IMR-90 (cell line): ENCODE measurements around the gene PRR20D. TPM values are rescaled to one million over a fixed set of nuclear protein-coding genes. Genes with fewer than 3 reads are reported as not detected.
"Not testable (repeated sequence)": the region's sequence is repeated elsewhere in the genome, so short reads cannot be mapped to it uniquely, and the experiment has no call there.

Experiments
- ATAC-seq: fragments of 200-7000 bp; cut with Tn5 transposase; 2 replicates; pipeline ENCODE4 v1.9.1; 2020; ENCODE audit warnings: low read depth, mild to moderate bottlenecking, moderate library complexity
- Bru-seq: library from RNA; stranded (reverse); fragments of 400-500 nt; gene quantifications from one replicate; lab custom pipeline; 2021; lab: Mats Ljungman, UMichigan
- BruChase-seq, 2 experiments: library from RNA; stranded (reverse); fragments of 400-500 nt; gene quantifications; one replicate each; lab custom pipeline; 2021; lab: Mats Ljungman, UMichigan
- BruUV-seq: library from RNA; stranded (reverse); fragments of 400-500 nt; replicated peaks from 2 replicates; lab custom pipeline; 2021; lab: Mats Ljungman, UMichigan
- CTCF ChIA-PET: fragments of 300-600 bp; formaldehyde crosslinking; extraction: SDS; loops from one replicate; lab custom pipeline; 2021; ENCODE audit warnings: antibody characterized with exemption; lab: Yijun Ruan, JAX
- POLR2A ChIA-PET: fragments of 300-600 bp; sonication (Branson Sonifier 250); formaldehyde crosslinking; loops from one replicate; lab custom pipeline; 2022; ENCODE audit warnings: antibody characterized with exemption; ENCODE audit not compliant: unreplicated experiment; lab: Charles Lee
- DNase-seq: peaks from one replicate; pipeline ENCODE4 v3.0.0; 2013
- H2AFZ ChIP-seq: replicated peaks from 2 replicates; pipeline ENCODE3; 2013; ENCODE audit warnings: low read length, mild to moderate bottlenecking; ENCODE audit not compliant: poor library complexity
- H2AK5ac ChIP-seq: 2 replicates; pipeline ENCODE4 v1.6.1; 2013; ENCODE audit warnings: low read depth, low read length, inconsistent platforms
- H2AK9ac ChIP-seq: replicated peaks from 2 replicates; pipeline ENCODE3; 2013; ENCODE audit warnings: mild to moderate bottlenecking, low read depth, low read length, moderate library complexity; ENCODE audit not compliant: poor library complexity
- H2BK120ac ChIP-seq: 2 replicates; pipeline ENCODE4 v1.6.1; 2013; ENCODE audit warnings: low read depth, low read length, inconsistent platforms
- H2BK15ac ChIP-seq: 3 replicates; pipeline ENCODE4 v1.6.1; 2013; ENCODE audit warnings: low read depth, low read length, inconsistent platforms
- H2BK20ac ChIP-seq: 2 replicates; pipeline ENCODE4 v1.6.1; 2013; ENCODE audit warnings: low read depth, mild to moderate bottlenecking, inconsistent platforms, low read length, moderate library complexity
- H2BK5ac ChIP-seq: 2 replicates; pipeline ENCODE4 v1.6.1; 2013; ENCODE audit warnings: mild to moderate bottlenecking, low read depth, low read length, inconsistent platforms; ENCODE audit not compliant: poor library complexity, severe bottlenecking
- H3K14ac ChIP-seq: replicated peaks from 2 replicates; pipeline ENCODE4 v1.6.1; 2013; ENCODE audit warnings: low read depth, low read length, inconsistent platforms
- H3K18ac ChIP-seq: 2 replicates; pipeline ENCODE4 v1.6.1; 2013; ENCODE audit warnings: low read depth, low read length, control low read depth
- H3K23ac ChIP-seq: 2 replicates; pipeline ENCODE4 v1.6.1; 2013; ENCODE audit warnings: low read depth, low read length, inconsistent platforms
- H3K27ac ChIP-seq: 2 replicates; pipeline ENCODE4 v1.5.1; 2013; ENCODE audit warnings: mild to moderate bottlenecking, control low read depth, low read length; ENCODE audit not compliant: insufficient read depth
- H3K27me3 ChIP-seq: 2 replicates; pipeline ENCODE4 v1.6.1; 2013; ENCODE audit warnings: low read length; ENCODE audit not compliant: control insufficient read depth, insufficient read depth
- H3K36me3 ChIP-seq: 2 replicates; pipeline ENCODE4 v1.6.1; 2013; ENCODE audit warnings: low read length, mixed read lengths; ENCODE audit not compliant: control insufficient read depth, insufficient read depth
- H3K4ac ChIP-seq: 2 replicates; pipeline ENCODE4 v1.6.1; 2013; ENCODE audit warnings: low read depth, low read length, inconsistent platforms
- H3K4me1 ChIP-seq: 2 replicates; pipeline ENCODE4 v1.6.1; 2013; ENCODE audit warnings: low read length, mixed read lengths; ENCODE audit not compliant: control insufficient read depth, insufficient read depth
- H3K4me2 ChIP-seq: 2 replicates; pipeline ENCODE4 v1.6.1; 2013; ENCODE audit warnings: low read depth, mild to moderate bottlenecking, control low read depth, low read length, moderate library complexity
- H3K4me3 ChIP-seq: 2 replicates; pipeline ENCODE4 v1.5.1; 2013; ENCODE audit warnings: low read depth, mild to moderate bottlenecking, control low read depth, low read length, moderate library complexity; ENCODE audit not compliant: insufficient read depth
- H3K56ac ChIP-seq: 2 replicates; pipeline ENCODE4 v1.6.1; 2013; ENCODE audit warnings: low read length, inconsistent platforms; ENCODE audit not compliant: insufficient read depth; ENCODE audit errors: extremely low read depth
- H3K79me1 ChIP-seq, 2 experiments: 2 replicates each; pipeline ENCODE4 v1.6.1; 2013; ENCODE audit warnings: low read length in 2 of 2, inconsistent platforms in 1 of 2, low read depth in 1 of 2
- H3K9ac ChIP-seq: 2 replicates; pipeline ENCODE4 v1.6.1; 2013; ENCODE audit warnings: low read depth, low read length, control low read depth
- H3K9me1 ChIP-seq: 2 replicates; pipeline ENCODE4 v1.6.1; 2013; ENCODE audit warnings: low read length, inconsistent platforms; ENCODE audit not compliant: insufficient read depth
- H3K9me3 ChIP-seq: 2 replicates; pipeline ENCODE4 v1.6.1; 2013; ENCODE audit warnings: low read length; ENCODE audit not compliant: control insufficient read depth, insufficient read depth
- H4K20me1 ChIP-seq: 2 replicates; pipeline ENCODE4 v1.6.1; 2013; ENCODE audit warnings: low read length, inconsistent platforms; ENCODE audit not compliant: insufficient read depth
- H4K5ac ChIP-seq: 2 replicates; pipeline ENCODE4 v1.6.1; 2013; ENCODE audit warnings: mild to moderate bottlenecking, low read depth, low read length, control low read depth
- H4K8ac ChIP-seq, 2 experiments: 2 replicates each; pipeline ENCODE4 v1.6.1; 2013; ENCODE audit warnings: low read depth in 2 of 2, low read length in 2 of 2, control low read depth in 1 of 2, inconsistent platforms in 1 of 2
- H4K91ac ChIP-seq: 2 replicates; pipeline ENCODE4 v1.6.1; 2013; ENCODE audit warnings: low read depth, low read length, inconsistent platforms; ENCODE audit not compliant: insufficient read depth
- WGBS, 2 experiments: methylation state at CpG; one replicate each; pipeline versions ENCODE4 v1.1.5 to v1.1.7; 2013; ENCODE audit warnings: missing lambda C conversion rate in 2 of 2; ENCODE audit not compliant: insufficient read length in 1 of 2; ENCODE audit errors: extremely low coverage in 2 of 2; 5-methylcytosine and 5-hydroxymethylcytosine counted together
- dilution Hi-C: fragments of 300-500 bp; cut with HindIII; formaldehyde crosslinking; loops from one replicate; pipeline ENCODE4 v1.14.3; 2018; ENCODE audit warnings: low sequenced_read_pairs; ENCODE audit not compliant: unreplicated experiment
- in situ Hi-C: fragments of 300-500 bp; cut with MboI; formaldehyde crosslinking; loops from 3 replicates; pipeline ENCODE4 v1.14.3; 2019; ENCODE audit warnings: low sequenced_read_pairs, inconsistent platforms, mixed read lengths
- intact Hi-C: fragments of 100-400 bp; cut with micrococcal nuclease; formaldehyde crosslinking; loops from 2 replicates; pipeline ENCODE4 v1.10.0; 2022
- long read RNA-seq: library from polyadenylated mRNA; unstranded; transcript quantifications from one replicate; pipeline ENCODE4 v2.0.0, GENCODE V29; 2021; ENCODE audit not compliant: unreplicated experiment
- polyA plus RNA-seq, 3 experiments: library from polyadenylated mRNA; depleted of rRNA; stranded (reverse); fragments of >200 nt; gene quantifications; 2 replicates each; pipeline ENCODE4 v1.2.3, GENCODE V29; 2012; ENCODE audit warnings: low replicate concordance in 1 of 3
- total RNA-seq: library from RNA; depleted of rRNA; stranded (reverse); fragments of >200 nt; gene quantifications from 2 replicates; pipeline ENCODE4 v1.2.3, GENCODE V29; 2012; rRNA removed

PRR20D gene
- total RNA-seq (not detected in 2 replicates), polyA plus RNA-seq (2012; rRNA removed) (not detected in 2 replicates), Bru-seq, nascent RNA (not detected), BruChase-seq, experiment 1, labeled RNA remaining after a 6-hour chase (not detected), BruChase-seq, experiment 2, labeled RNA remaining after a 2-hour chase (not detected)
- polyA plus RNA-seq (2012; cell fraction: cytosol; rRNA removed): not detected in 2 replicates
- polyA plus RNA-seq (2012; cell fraction: nucleus; rRNA removed; ENCODE audit: low replicate concordance): not detected in 2 replicates
- long read RNA-seq: 0 reads

DNA sequence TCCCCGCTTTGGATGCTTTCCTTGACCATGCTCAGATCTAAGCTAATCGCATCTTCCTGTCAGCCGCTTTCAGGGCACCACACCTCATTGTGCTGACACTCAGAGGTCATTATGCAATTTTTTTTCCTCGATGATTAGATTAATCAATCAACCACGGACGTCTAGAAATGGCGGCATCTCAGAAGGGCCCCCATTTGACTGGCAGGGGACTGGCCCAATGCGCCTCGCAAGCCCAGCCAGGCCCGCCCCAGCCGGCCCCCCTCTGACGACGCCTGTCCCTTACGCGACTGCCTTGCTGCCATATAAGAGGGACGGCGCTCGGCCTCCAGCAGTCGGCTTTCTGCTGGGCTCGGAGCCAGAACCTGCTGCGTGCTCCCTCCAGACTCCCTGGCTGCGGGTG lies at the start of gene PRR20D:
PRR20D (plus strand) TSS at position 301 of the 400 bp plus-strand sequence. CDS start 387 bp downstream, outside the sequence.
- ATAC-seq, H2BK5ac ChIP-seq, H3K18ac ChIP-seq, BruUV-seq, H3K9me1 ChIP-seq, H2BK15ac ChIP-seq, in situ Hi-C loops, H3K4ac ChIP-seq, H3K27me3 ChIP-seq, H2AK5ac ChIP-seq, H4K20me1 ChIP-seq, H3K9ac ChIP-seq, CTCF ChIA-PET, H4K91ac ChIP-seq, H2BK20ac ChIP-seq, H2AK9ac ChIP-seq, H3K79me1 ChIP-seq, dilution Hi-C loops, H3K9me3 ChIP-seq, DNase-seq, H3K4me2 ChIP-seq, H4K5ac ChIP-seq, H3K56ac ChIP-seq, H3K23ac ChIP-seq, H3K4me3 ChIP-seq, H3K4me1 ChIP-seq, POLR2A ChIA-PET, intact Hi-C loops, H2BK120ac ChIP-seq, H2AFZ ChIP-seq, H3K14ac ChIP-seq, H3K27ac ChIP-seq, H4K8ac ChIP-seq, H3K36me3 ChIP-seq: not testable (repeated sequence)
- no CpG with 5 or more reads among the region's 22 CpGs for WGBS, 2 experiments
